Prostate gland (tissue), 2 donors: ENCODE results near the gene IYD. TPM values are rescaled to one million over a fixed set of nuclear protein-coding genes. Genes with fewer than 3 reads are reported as not detected.

Experiments
- DNase-seq: peaks from one replicate; pipeline ENCODE4 v3.0.0-alpha.2; 2019; ENCODE audit warnings: low spot score
- H3K27ac ChIP-seq, 2 donors: fragments of 200-600 bp; sonication (generic); 2 replicates each; pipeline ENCODE4 v1.5.1; 2017 to 2019
- H3K27me3 ChIP-seq: fragments of 200-600 bp; sonication (generic); replicated peaks from 2 replicates; pipeline ENCODE4 v1.5.1; 2019; ENCODE audit not compliant: insufficient read depth
- H3K36me3 ChIP-seq, 2 donors: fragments of 200-600 bp; sonication (generic); 1 replicate in 1 of 2; 2 replicates in 1 of 2; pipeline versions ENCODE4 v1.5.1 to v1.8.1; 2017 to 2019
- H3K4me1 ChIP-seq: fragments of 200-600 bp; sonication (generic); replicated peaks from 2 replicates; pipeline ENCODE4 v1.5.1; 2019
- H3K4me3 ChIP-seq, 2 donors: fragments of 200-600 bp; sonication (generic); 2 replicates each; pipeline ENCODE4 v1.5.1; 2017 to 2019
- H3K9me3 ChIP-seq: fragments of 200-600 bp; sonication (generic); 2 replicates; pipeline ENCODE4 v1.5.1; 2017
- CTCF ChIP-seq, 4 experiments: fragments of 200-600 bp in 2 of 4; fragments of 450-650 bp in 2 of 4; sonication (generic) in 2 of 4; IDR thresholded peaks; 1 replicate in 3 of 4; 2 replicates in 1 of 4; pipeline ENCODE4 v1.5.1; 2016 to 2019; ENCODE audit warnings: antibody characterized with exemption in 4 of 4, mild to moderate bottlenecking in 2 of 4, moderate library complexity in 2 of 4
- POLR2A ChIP-seq: fragments of 450-650 bp; IDR thresholded peaks from one replicate; pipeline ENCODE4 v1.6.1; 2016; ENCODE audit warnings: antibody characterized with exemption, mild to moderate bottlenecking
- POLR2AphosphoS5 ChIP-seq: sonication (generic); formaldehyde crosslinking; IDR thresholded peaks from one replicate; pipeline ENCODE4 v1.6.1; 2017; ENCODE audit warnings: antibody characterized with exemption
- WGBS: methylation state at CpG from one replicate; pipeline ENCODE4 v1.1.5; 2018; 5-methylcytosine and 5-hydroxymethylcytosine counted together
- intact Hi-C: fragments of 100-400 bp; cut with DNase I; formaldehyde crosslinking; loops from one replicate; pipeline ENCODE4 v1.14.2; 2022
- total RNA-seq, 2 donors: library from RNA; depleted of rRNA; stranded (reverse); fragments of >200 nt; gene quantifications; one replicate each; pipeline ENCODE4 v1.1.0, GENCODE V29; 2016

Gene IYD
- total RNA-seq, 2 donors from 2014 or later = 0.05 to 0.45 TPM

GRCh38 chr6:150354754-150355571 lies 13.8 kb upstream of the IYD start:
- intact Hi-C loops = no loop called here
- Histone ChIP-seq H3K4me1 (no peaks in the 10 kb centered on the region), H3K27me3 (no peaks in the 10 kb centered on the region), H3K4me3 (no peak overlapping the region), H3K36me3 (no peaks in the 10 kb centered on the region), H3K9me3 (no peaks in the 10 kb centered on the region), H3K27ac (no peak overlapping the region)
- 29% methylated on average over 2 of the region's 2 CpGs for WGBS
- TF ChIP-seq CTCF (IDR thresholded peaks at IDR 0.05) = no peak
- TF ChIP-seq POLR2A = no peak
- TF ChIP-seq POLR2AphosphoS5 = no peak
- no peak for DNase-seq

GRCh38 chr6:150355932-150356331 lies 12.9 kb upstream of the IYD start:
- Histone ChIP-seq H3K9me3 (no peaks in the 10 kb centered on the region), H3K36me3 (no peaks in the 10 kb centered on the region), H3K4me1 (no peaks in the 10 kb centered on the region), H3K4me3 (no peak overlapping the region), H3K27me3 (no peaks in the 10 kb centered on the region), H3K27ac (no peak overlapping the region)
- intact Hi-C loops = no loop called here
- TF ChIP-seq POLR2AphosphoS5 (no peak), POLR2A (no peak), CTCF (IDR thresholded peaks at IDR 0.05) (no peak)
- 68% methylated on average over 4 of the region's 4 CpGs for WGBS
- DNase-seq = no peak

GRCh38 chr6:150361876-150362275 lies 6.9 kb upstream of the IYD start:
- Histone ChIP-seq H3K4me3 (no peak overlapping the region), H3K27ac (no peak overlapping the region), H3K4me1 (no peaks in the 10 kb centered on the region), H3K9me3 (no peaks in the 10 kb centered on the region), H3K27me3 (no peaks in the 10 kb centered on the region), H3K36me3 (no peaks in the 10 kb centered on the region)
- WGBS = 69% methylated on average over 3 of the region's 3 CpGs
- intact Hi-C loops = no loop called here
- TF ChIP-seq CTCF (IDR thresholded peaks at IDR 0.05) = no peak
- no peak for TF ChIP-seq POLR2A
- TF ChIP-seq POLR2AphosphoS5 = no peak
- no peak for DNase-seq

GRCh38 chr6:150363733-150364132 lies 5.1 kb upstream of the IYD start:
- H3K4me1 ChIP-seq = no peaks in the 10 kb centered on the region
- intact Hi-C loops = no loop called here
- no peak overlapping the region for H3K27ac ChIP-seq
- H3K27me3 ChIP-seq = no peaks in the 10 kb centered on the region
- no peak for TF ChIP-seq POLR2A
- no peak overlapping the region for H3K4me3 ChIP-seq
- 88% methylated on average over 2 of the region's 2 CpGs for WGBS
- no peaks in the 10 kb centered on the region for H3K36me3 ChIP-seq
- H3K9me3 ChIP-seq = no peaks in the 10 kb centered on the region
- no peak for DNase-seq

GRCh38 chr6:150366118-150366778 lies 2.6 kb upstream of the IYD start:
- intact Hi-C loops = no loop called here
- no peak overlapping the region for H3K4me3 ChIP-seq
- H3K27me3 ChIP-seq = no peaks in the 10 kb centered on the region
- TF ChIP-seq POLR2A (no peak), CTCF (IDR thresholded peaks at IDR 0.05) (no peak)
- 90% methylated on average over 7 of the region's 7 CpGs for WGBS
- DNase-seq = no peak
- no peaks in the 10 kb centered on the region for H3K4me1 ChIP-seq
- H3K36me3 ChIP-seq = no peaks in the 10 kb centered on the region
- no peaks in the 10 kb centered on the region for H3K9me3 ChIP-seq
- no peak overlapping the region for H3K27ac ChIP-seq
